Common myeloid progenitor, CD34-positive (primary cell): ENCODE data around the gene STOML3.

ENCODE experiments used
- CTCF ChIA-PET: fragments of 350-600 bp; sonication (Branson Sonifier 250); formaldehyde crosslinking; loops from one replicate; lab custom pipeline; 2021; ENCODE audit warnings: antibody characterized with exemption; lab: Charles Lee
- POLR2A ChIA-PET: fragments of 350-600 bp; sonication (Branson Sonifier 250); formaldehyde crosslinking; loops from one replicate; lab custom pipeline; 2021; ENCODE audit warnings: antibody characterized with exemption; lab: Charles Lee
- DNase-seq, 3 donors: peaks; one replicate each; pipeline versions ENCODE4 v3.0.0 to v3.0.0-alpha.2; 2013
- H3K27ac ChIP-seq, 2 experiments: 1 replicate in 1 of 2; 2 replicates in 1 of 2; pipeline ENCODE4 v1.7.0; 2013; ENCODE audit warnings: inconsistent platforms in 2 of 2, low read length in 2 of 2, mild to moderate bottlenecking in 2 of 2, low read depth in 1 of 2, moderate library complexity in 1 of 2; ENCODE audit not compliant: severe bottlenecking in 2 of 2, insufficient read depth in 1 of 2, poor library complexity in 1 of 2
- H3K27me3 ChIP-seq, 5 experiments: replicated peaks in 2 of 5; 1 replicate in 3 of 5; 2 replicates in 2 of 5; pipeline versions ENCODE4 v1.6.1 to v1.7.0; 2013; ENCODE audit warnings: low read length in 4 of 5, mild to moderate bottlenecking in 2 of 5, moderate library complexity in 2 of 5, inconsistent platforms in 1 of 5; ENCODE audit not compliant: insufficient read depth in 5 of 5, control insufficient read depth in 4 of 5
- H3K36me3 ChIP-seq, 4 experiments: 1 replicate in 2 of 4; 2 replicates in 2 of 4; pipeline versions ENCODE4 v1.6.1 to v1.7.0; 2013; ENCODE audit warnings: low read length in 3 of 4, control low read depth in 1 of 4, mild to moderate bottlenecking in 1 of 4; ENCODE audit not compliant: control insufficient read depth in 4 of 4, insufficient read depth in 4 of 4
- H3K4me1 ChIP-seq, 4 experiments: 1 replicate in 3 of 4; 2 replicates in 1 of 4; pipeline versions ENCODE4 v1.6.1 to v1.7.1; 2013; ENCODE audit warnings: low read length in 3 of 4, mild to moderate bottlenecking in 3 of 4, control low read depth in 1 of 4, inconsistent platforms in 1 of 4, moderate library complexity in 1 of 4; ENCODE audit not compliant: control insufficient read depth in 4 of 4, insufficient read depth in 4 of 4; ENCODE audit errors: control extremely low read depth in 1 of 4
- H3K4me3 ChIP-seq, 7 experiments: 1 replicate in 4 of 7; 2 replicates in 3 of 7; pipeline versions ENCODE4 v1.5.1 to v1.7.0; 2013; ENCODE audit warnings: mild to moderate bottlenecking in 7 of 7, low read length in 6 of 7, moderate library complexity in 6 of 7, inconsistent platforms in 2 of 7, low read depth in 2 of 7, control low read depth in 1 of 7; ENCODE audit not compliant: insufficient read depth in 4 of 7, control insufficient read depth in 1 of 7; ENCODE audit errors: extremely low read depth in 1 of 7
- H3K9me3 ChIP-seq, 5 experiments: 1 replicate in 4 of 5; 2 replicates in 1 of 5; pipeline versions ENCODE4 v1.6.1 to v1.7.1; 2013; ENCODE audit warnings: low read length in 4 of 5, mild to moderate bottlenecking in 2 of 5, inconsistent platforms in 1 of 5, low read depth in 1 of 5, moderate library complexity in 1 of 5; ENCODE audit not compliant: control insufficient read depth in 4 of 5, insufficient read depth in 2 of 5; ENCODE audit errors: control extremely low read depth in 1 of 5
- WGBS: methylation state at CpG from one replicate; pipeline ENCODE4 v1.1.5; 2013; ENCODE audit not compliant: insufficient coverage; 5-methylcytosine and 5-hydroxymethylcytosine counted together

Gene STOML3

GRCh38 chr13:38922170-38922569, 68.5 kb downstream of the STOML3 start:
- DNase-seq = no peak
- Histone ChIP-seq H3K4me1 (no peaks in the 10 kb centered on the region), H3K27me3 (peaks cover 0 to 5% (median 2%) of the 10 kb centered on the region in 5 experiments), H3K9me3 (no peaks in the 10 kb centered on the region), H3K27ac (no peak overlapping the region), H3K36me3 (no peaks in the 10 kb centered on the region), H3K4me3 (no peak overlapping the region)
- no CpG with 5 or more reads among the region's 1 CpG for WGBS
- POLR2A ChIA-PET = no interaction called here
- CTCF ChIA-PET = interaction anchor here (0.7 kb wide), 1 partner anchor 16 kb away, joined by 3 read pairs; no protein-coding TSS in a partner anchor

- no peak overlapping the region for H3K27ac ChIP-seq
- H3K4me3 ChIP-seq = no peak overlapping the region
- H3K4me1 ChIP-seq = no peaks in the 10 kb centered on the region
- ChIA-PET POLR2A (no interaction called here), CTCF (interaction anchor here (1.2 kb wide), 1 partner anchor 11 kb away, joined by 4 read pairs; no protein-coding TSS in a partner anchor)
- H3K36me3 ChIP-seq = no peaks in the 10 kb centered on the region
- no peak for DNase-seq
- peaks cover 0 to 5% (median 2%) of the 10 kb centered on the region in 5 experiments for H3K27me3 ChIP-seq
- no CpG with 5 or more reads among the region's 2 CpGs for WGBS
- no peaks in the 10 kb centered on the region for H3K9me3 ChIP-seq
Measured at GRCh38 chr13:38921081-38921480, 69.5 kb downstream of the STOML3 start.
